D721Med (cell line): ENCODE measurements around the gene C1orf198.

Experiments
- DNase-seq: peaks from one replicate; pipeline ENCODE4 v3.0.0; 2011; ENCODE audit warnings: low spot score; ENCODE audit not compliant: insufficient read length
- FAIRE-seq: peaks from 2 replicates; lab custom pipeline; 2011; peaks lifted over from hg19 to GRCh38; lab: Jason Lieb, UNC
- TF ChIP-seq, protein P1 (sequence below): IDR thresholded peaks from 2 replicates; pipeline ENCODE4 v1.5.1; 2012; ENCODE audit warnings: mild to moderate bottlenecking, control low read depth; ENCODE audit not compliant: insufficient read depth; ENCODE audit errors: missing control alignments

The C1orf198 gene

GRCh38 chr1:230823931-230824381, 44.4 kb downstream of the C1orf198 start:
- DNase-seq (no peak), FAIRE-seq (no peak)
- TF ChIP-seq, protein P1, sequence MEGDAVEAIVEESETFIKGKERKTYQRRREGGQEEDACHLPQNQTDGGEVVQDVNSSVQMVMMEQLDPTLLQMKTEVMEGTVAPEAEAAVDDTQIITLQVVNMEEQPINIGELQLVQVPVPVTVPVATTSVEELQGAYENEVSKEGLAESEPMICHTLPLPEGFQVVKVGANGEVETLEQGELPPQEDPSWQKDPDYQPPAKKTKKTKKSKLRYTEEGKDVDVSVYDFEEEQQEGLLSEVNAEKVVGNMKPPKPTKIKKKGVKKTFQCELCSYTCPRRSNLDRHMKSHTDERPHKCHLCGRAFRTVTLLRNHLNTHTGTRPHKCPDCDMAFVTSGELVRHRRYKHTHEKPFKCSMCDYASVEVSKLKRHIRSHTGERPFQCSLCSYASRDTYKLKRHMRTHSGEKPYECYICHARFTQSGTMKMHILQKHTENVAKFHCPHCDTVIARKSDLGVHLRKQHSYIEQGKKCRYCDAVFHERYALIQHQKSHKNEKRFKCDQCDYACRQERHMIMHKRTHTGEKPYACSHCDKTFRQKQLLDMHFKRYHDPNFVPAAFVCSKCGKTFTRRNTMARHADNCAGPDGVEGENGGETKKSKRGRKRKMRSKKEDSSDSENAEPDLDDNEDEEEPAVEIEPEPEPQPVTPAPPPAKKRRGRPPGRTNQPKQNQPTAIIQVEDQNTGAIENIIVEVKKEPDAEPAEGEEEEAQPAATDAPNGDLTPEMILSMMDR = no peak

DNA sequence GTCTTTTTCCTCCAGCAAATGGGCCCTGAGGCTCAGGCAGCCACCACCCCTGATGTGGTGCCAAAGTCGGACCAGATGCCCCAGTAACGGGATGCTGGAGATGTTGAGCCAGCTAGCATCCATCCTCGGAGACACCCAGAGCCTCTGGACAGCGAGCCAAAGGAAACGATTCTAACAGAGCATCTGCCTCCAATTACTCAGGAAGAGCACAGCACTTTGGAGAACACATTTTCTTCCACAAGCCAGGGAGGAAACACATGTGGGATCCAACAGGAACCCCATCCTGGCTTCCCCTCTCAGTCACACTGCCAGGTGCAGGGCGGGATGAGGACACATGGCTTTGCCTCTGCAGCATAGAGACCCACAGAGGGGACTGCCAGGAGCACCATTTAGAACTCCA, 44.9 kb downstream of the C1orf198 start:
- DNase-seq (no peak), FAIRE-seq (no peak)
- TF ChIP-seq, protein P1 = no peak

- FAIRE-seq (no peak), DNase-seq (no peak)
- TF ChIP-seq, protein P1 = no peak
Observed at GRCh38 chr1:230822092-230822581, 46.2 kb downstream of the C1orf198 start.

DNA sequence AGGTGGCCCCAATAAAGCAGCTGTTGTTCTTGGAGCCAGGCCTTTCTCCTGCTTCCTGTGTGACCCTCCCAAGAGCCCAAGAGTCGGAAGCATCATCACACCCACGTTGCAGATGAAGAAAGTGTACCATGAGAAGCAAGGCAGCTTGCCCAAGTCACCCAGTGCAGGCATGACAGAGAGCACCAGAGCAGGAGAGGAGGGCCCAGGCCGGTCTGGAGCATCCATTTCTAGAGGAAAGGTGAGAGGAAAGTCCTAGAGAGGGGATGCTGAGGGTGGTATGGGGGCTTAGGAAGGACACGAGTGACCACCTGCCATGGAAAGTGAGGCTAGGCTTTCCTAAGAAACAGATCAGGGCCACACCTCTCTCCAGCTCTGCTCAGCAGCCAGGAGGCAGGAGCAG, 47.0 kb downstream of the C1orf198 start:
- FAIRE-seq (no peak), DNase-seq (no peak)
- TF ChIP-seq, protein P1 = no peak

- DNase-seq (no peak), FAIRE-seq (no peak)
- TF ChIP-seq, protein P1 = no peak
Observed at GRCh38 chr1:230820568-230820967, 47.8 kb downstream of the C1orf198 start.

DNA sequence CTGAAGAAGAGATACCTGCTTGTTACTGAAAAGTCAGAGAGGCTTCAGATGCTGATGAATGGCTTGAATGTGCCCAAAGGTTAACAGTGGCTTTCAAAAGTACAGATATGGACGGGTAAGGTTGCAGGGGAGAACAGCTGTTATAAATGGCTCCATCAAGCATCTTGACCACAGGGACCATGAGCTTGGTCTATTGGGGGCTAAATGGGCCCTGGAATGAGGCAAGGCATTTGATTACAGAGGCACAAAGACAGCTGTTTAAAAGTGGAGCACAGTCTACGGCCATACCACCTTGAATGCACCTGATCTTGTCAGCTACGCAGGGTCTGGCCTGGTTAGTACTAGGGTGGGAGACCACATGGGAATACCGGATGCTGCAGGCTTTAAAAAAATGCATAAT, 48.3 kb downstream of the C1orf198 start:
- no peak for FAIRE-seq
- no peak for DNase-seq
- TF ChIP-seq, protein P1 = no peak

DNA sequence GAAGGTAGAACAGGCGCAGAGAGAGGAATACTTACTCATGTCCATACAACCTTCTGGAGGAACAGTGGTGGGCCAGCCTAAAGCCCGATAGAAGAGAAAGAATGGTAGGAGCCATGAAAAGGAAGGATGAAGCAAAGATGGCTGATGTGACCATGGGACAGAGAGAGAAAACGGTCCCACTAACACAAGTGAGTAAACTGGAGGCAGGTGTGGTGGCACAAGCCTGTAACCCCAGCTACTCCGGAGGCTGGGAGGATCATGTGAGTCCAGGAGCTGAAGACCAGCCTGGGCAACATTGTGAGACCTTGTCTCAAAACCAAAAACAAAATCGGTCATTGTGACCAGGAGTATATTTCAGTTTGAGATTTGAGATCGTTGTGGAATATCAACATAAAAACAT, 49.4 kb downstream of the C1orf198 start:
- TF ChIP-seq, protein P1 = no peak
- DNase-seq (no peak), FAIRE-seq (no peak)
